Aorta (tissue), 5 donors: Measurements from ENCODE around the gene ANP32A. TPM values are rescaled to one million over a fixed set of nuclear protein-coding genes. Genes with fewer than 3 reads are reported as not detected.
A peak's percentile ranks its signal among the peaks of the same experiment; 100 is the strongest.

Experiments used
- ATAC-seq: fragments of 200-7000 bp; cut with Tn5 transposase; one replicate; pipeline ENCODE4 v1.9.1; 2022; ENCODE audit warnings: moderate library complexity; ENCODE audit not compliant: low FRiP score
- DNase-seq, 2 donors: peaks; one replicate each; pipeline ENCODE4 v3.0.0-alpha.2; 2020
- H3K27ac ChIP-seq, 2 donors: one replicate each; pipeline ENCODE4 v1.5.1; 2013; ENCODE audit warnings: low read length in 2 of 2, mild to moderate bottlenecking in 2 of 2, moderate library complexity in 2 of 2, control low read depth in 1 of 2, inconsistent platforms in 1 of 2, low read depth in 1 of 2
- H3K27me3 ChIP-seq, 2 donors: one replicate each; pipeline ENCODE4 v1.6.1; 2013; ENCODE audit warnings: control low read depth in 1 of 2, low read length in 1 of 2, mild to moderate bottlenecking in 1 of 2, moderate library complexity in 1 of 2; ENCODE audit not compliant: insufficient read depth in 2 of 2, control insufficient read depth in 1 of 2
- H3K36me3 ChIP-seq, 2 donors: one replicate each; pipeline ENCODE4 v1.6.1; 2013; ENCODE audit warnings: control low read depth in 1 of 2, low read length in 1 of 2, mild to moderate bottlenecking in 1 of 2; ENCODE audit not compliant: insufficient read depth in 2 of 2, control insufficient read depth in 1 of 2
- H3K4me1 ChIP-seq, 2 donors: one replicate each; pipeline ENCODE4 v1.6.1; 2013; ENCODE audit warnings: low read length in 2 of 2, control low read depth in 1 of 2, mild to moderate bottlenecking in 1 of 2, moderate library complexity in 1 of 2; ENCODE audit not compliant: insufficient read depth in 2 of 2, control insufficient read depth in 1 of 2
- H3K4me3 ChIP-seq, 2 donors: one replicate each; pipeline ENCODE4 v1.5.1; 2013; ENCODE audit warnings: low read length in 2 of 2, control low read depth in 1 of 2, mild to moderate bottlenecking in 1 of 2
- H3K9me3 ChIP-seq: one replicate; pipeline ENCODE4 v1.6.1; 2013; ENCODE audit warnings: mild to moderate bottlenecking, low read length; ENCODE audit not compliant: control insufficient read depth
- WGBS, 2 donors: extraction: QIAGEN DNeasy Blood & Tissue Kit; methylation state at CpG; one replicate each; pipeline ENCODE4 v1.1.7; 2013; 5-methylcytosine and 5-hydroxymethylcytosine counted together
- intact Hi-C, 2 donors: fragments of 100-400 bp; cut with DNase I; formaldehyde crosslinking; loops; one replicate each; pipeline versions ENCODE4 v1.14.2 to v1.15.0; 2022
- microRNA-seq, 2 donors: library from miRNA; unstranded; fragments of <30 nt; microRNA quantifications; one replicate each; pipeline ENCODE4 v1.2.0, GENCODE V29; 2020
- polyA plus RNA-seq, 2 donors: library from polyadenylated mRNA; stranded (reverse); fragments of 200-250 nt; gene quantifications; one replicate each; pipeline ENCODE4 v1.2.3, GENCODE V29; 2013
- total RNA-seq, 2 donors: library from RNA; stranded (reverse); fragmentation: NEBNext Ultra II Directional; extraction: Animal tissue kit (Norgen Biotek cat#: 25700); gene quantifications; one replicate each; pipeline ENCODE4 v1.2.1, GENCODE V29; 2021
- donor health status: healthy with polysubstance abuse.
- donor health status: Bipolar disorder and iron deficiency.
- donor health status: DM: no; HTN: no; CAD: no.
- donor health status: DM: no; HTN: no; CAD: no.
- donor health status: DM: yes; HTN: yes; CAD: no.

Gene ANP32A
- total and polyA plus RNA-seq, 4 donors = 63.2 to 106 (median 69.8) TPM

GRCh38 chr15:68729789-68730411 lies 90.8 kb downstream of the ANP32A start:
- ATAC-seq (peak; percentile 61), DNase-seq (no peak)
- Histone ChIP-seq H3K27ac (no peak overlapping the region), H3K9me3 (no peaks in the 10 kb centered on the region), H3K4me3 (no peak overlapping the region), H3K27me3 (no peaks in the 10 kb centered on the region), H3K4me1 (peaks cover 0 to 2% of the 10 kb centered on the region in 2 donors), H3K36me3 (no peaks in the 10 kb centered on the region)
- intact Hi-C loops = loop anchor here (2.0 to 5.0 kb wide), 2 partner anchors 87 to 145 kb away; no protein-coding TSS in a partner anchor
- WGBS, 2 donors = 3 to 6% methylated on average over 8 of the region's 8 CpGs

Small RNA genes within 50 kb of the gene (microRNA-seq; reads per million reads assigned to microRNA genes)
- gene MIR4312 = 0 reads per million in 2 donors

Other genes starting within 250 kb of the ANP32A start
- gene CORO2B, start 241.9 kb downstream of the ANP32A start, total RNA-seq = 1 to 10 TPM; 3.8 to 9.2 TPM
- 1 to 10 TPM; 1.8 to 6.2 TPM for gene CORO2B, start 241.9 kb downstream of the ANP32A start, polyA plus RNA-seq
- gene SPESP1, start 109.6 kb upstream of the ANP32A start, total RNA-seq = 1 to 10 TPM; 1.3 to 1.5 TPM
- gene SPESP1, start 109.6 kb upstream of the ANP32A start, polyA plus RNA-seq = 1 to 10 TPM in 1 of 2 donors, not detected in 1; 2.2 TPM
- gene NOX5, start 193.8 kb upstream of the ANP32A start, total RNA-seq = under 1 TPM; 0.18 to 0.19 TPM
- gene NOX5, start 193.8 kb upstream of the ANP32A start, polyA plus RNA-seq = under 1 TPM in 1 of 2 donors, not detected in 1; 0.23 TPM